RWPE1 (cell line): ENCODE results near the gene CAV2.
A peak's percentile ranks its signal among the peaks of the same experiment; 100 is the strongest.

ENCODE experiments used
- CTCF ChIA-PET: fragments of 350-600 bp; sonication (Branson Sonifier 250); formaldehyde crosslinking; extraction: SDS; loops from one replicate; lab custom pipeline; 2021; lab: Yijun Ruan, JAX
- POLR2A ChIA-PET: fragments of 400-600 bp; formaldehyde crosslinking; extraction: SDS; loops from one replicate; lab custom pipeline; 2020; ENCODE audit warnings: antibody characterized with exemption; ENCODE audit not compliant: low non-redundant PET; lab: Yijun Ruan, JAX
- DNase-seq: peaks from one replicate; pipeline ENCODE4 v3.0.0; 2012; ENCODE audit warnings: low spot score
- H3K27ac ChIP-seq: fragments of 450-650 bp; 2 replicates; pipeline ENCODE4 v1.5.1; 2017
- CTCF ChIP-seq: fragments of 450-650 bp; conservative IDR thresholded peaks from 2 replicates; pipeline ENCODE4 v1.5.1; 2017; ENCODE audit warnings: low read depth, mild to moderate bottlenecking

The CAV2 gene

GRCh38 chr7:116554911-116555310, 55.4 kb downstream of the CAV2 start:
- ChIA-PET POLR2A (no interaction called here), CTCF (no interaction called here)
- no peak for DNase-seq
- peak overlapping the region; percentile 22; the same call in 1 of the 2 replicates for H3K27ac ChIP-seq
- no peak for TF ChIP-seq CTCF

- no peak overlapping the region; the same call in 1 of the 2 replicates for H3K27ac ChIP-seq
- POLR2A ChIA-PET, result no interaction called here
- no peak for TF ChIP-seq CTCF
- no peak for DNase-seq
- CTCF ChIA-PET, result no interaction called here
Measured at GRCh38 chr7:116557066-116557585, 57.6 kb downstream of the CAV2 start.

GRCh38 chr7:116557901-116558300, 58.4 kb downstream of the CAV2 start:
- H3K27ac ChIP-seq, result no peak overlapping the region
- TF ChIP-seq CTCF, result no peak
- ChIA-PET CTCF (no interaction called here), POLR2A (no interaction called here)
- no peak for DNase-seq
